ENCODE results near the gene EEPD1.

Gene EEPD1

GRCh38 chr7:36284456-36285090 is 131.5 kb downstream of the EEPD1 start:
- DNase-seq, result no peak

- peak; percentile 41 for DNase-seq
These were observed 132.2 kb downstream of the EEPD1 start for GRCh38 chr7:36285276-36285675.

- no peak for DNase-seq
These were observed 133.2 kb downstream of the EEPD1 start for GRCh38 chr7:36286226-36286625.

- no peak for DNase-seq
These were observed 133.6 kb downstream of the EEPD1 start for GRCh38 chr7:36286688-36287087.

GRCh38 chr7:36287371-36288241 is 134.6 kb downstream of the EEPD1 start:
- no peak for DNase-seq

- DNase-seq, result no peak
These were observed 135.4 kb downstream of the EEPD1 start for GRCh38 chr7:36288501-36288900.

GRCh38 chr7:36289833-36290661 is 137.0 kb downstream of the EEPD1 start:
- no peak for DNase-seq

- DNase-seq, result peak; percentile 77
These were observed 138.6 kb downstream of the EEPD1 start for GRCh38 chr7:36291387-36292316.

- DNase-seq, result no peak
These were observed 142.0 kb downstream of the EEPD1 start for GRCh38 chr7:36295090-36295489.

- DNase-seq, result no peak
These were observed 143.2 kb downstream of the EEPD1 start for GRCh38 chr7:36296284-36296683.

GRCh38 chr7:36297364-36298009 is 144.4 kb downstream of the EEPD1 start:
- no peak for DNase-seq

GRCh38 chr7:36298106-36298505 is 145.1 kb downstream of the EEPD1 start:
- DNase-seq, result no peak

- no peak for DNase-seq
These were observed 146.2 kb downstream of the EEPD1 start for GRCh38 chr7:36299223-36299774.

GRCh38 chr7:36299823-36300341 is 146.8 kb downstream of the EEPD1 start:
- no peak for DNase-seq

GRCh38 chr7:36300696-36301350 is 147.8 kb downstream of the EEPD1 start:
- no peak for DNase-seq

GRCh38 chr7:36301914-36302771 is 149.1 kb downstream of the EEPD1 start:
- no peak for DNase-seq

- DNase-seq, result peak; percentile 99
These were observed 150.4 kb downstream of the EEPD1 start for GRCh38 chr7:36303202-36304098.

GRCh38 chr7:36304099-36304425 is 151.0 kb downstream of the EEPD1 start:
- DNase-seq, result peak; percentile 49

GRCh38 chr7:36305226-36305625 is 152.2 kb downstream of the EEPD1 start:
- DNase-seq, result no peak

Measured in DMS79 treated with DMSO at 0.1 percent for 48 hours (cell line).